K562 (cell line): ENCODE results near the gene SDK1. TPM values are rescaled to one million over a fixed set of nuclear protein-coding genes. Genes with fewer than 3 reads are reported as not detected.

Source experiments
- ATAC-seq: fragments of 200-7000 bp; cut with Tn5 transposase; 3 replicates; pipeline ENCODE4 v1.9.1; 2020; ENCODE audit warnings: moderate library complexity
- BruUV-seq: library from RNA; stranded (reverse); fragments of 400-500 nt; replicated peaks from 2 replicates; lab custom pipeline; 2021; lab: Mats Ljungman, UMichigan
- CTCF ChIA-PET: fragments of 300-600 bp; formaldehyde crosslinking; extraction: SDS; loops from one replicate; lab custom pipeline; 2021; ENCODE audit warnings: low intra/inter-chr PET ratio; lab: Yijun Ruan, JAX
- POLR2A ChIA-PET: fragments of 300-600, 350-650 bp; sonication (Branson Sonifier 250); formaldehyde crosslinking; extraction: SDS; loops from one replicate; lab custom pipeline; 2021; ENCODE audit warnings: antibody characterized with exemption, inconsistent platforms; lab: Yijun Ruan, JAX
- DNase-seq, 4 experiments: peaks; one replicate each; pipeline versions ENCODE4 v3.0.0 to v3.0.0-alpha.2; 2011 to 2018; ENCODE audit warnings: low spot score in 3 of 4, mixed read lengths in 3 of 4; ENCODE audit errors: extremely low read depth in 1 of 4
- FAIRE-seq: peaks from 2 replicates; lab custom pipeline; 2011; peaks lifted over from hg19 to GRCh38; lab: Jason Lieb, UNC
- H2AFZ ChIP-seq: 2 replicates; pipeline ENCODE4 v1.6.0; 2011; ENCODE audit warnings: low read depth, low read length, control low read depth, inconsistent platforms
- H3K27ac ChIP-seq: fragments of 200-600 bp; 3 replicates; pipeline ENCODE4 v1.8.0; 2011; ENCODE audit warnings: low read depth, mild to moderate bottlenecking, control low read depth, inconsistent platforms, low read length, moderate library complexity, mixed read lengths; ENCODE audit errors: extremely low read depth
- H3K27me3 ChIP-seq, 2 experiments: fragments of 300-600 bp in 1 of 2; 2 replicates in 1 of 2; 3 replicates in 1 of 2; pipeline versions ENCODE4 v1.6.0 to v1.8.0; 2011; ENCODE audit warnings: inconsistent platforms in 2 of 2, low read length in 2 of 2, mild to moderate bottlenecking in 1 of 2, mixed read lengths in 1 of 2, moderate library complexity in 1 of 2; ENCODE audit not compliant: control insufficient read depth in 2 of 2, insufficient read depth in 2 of 2
- H3K36me3 ChIP-seq: fragments of 300-600 bp; 3 replicates; pipeline ENCODE4 v1.8.0; 2011; ENCODE audit warnings: mild to moderate bottlenecking, low read length, inconsistent platforms; ENCODE audit not compliant: control insufficient read depth, insufficient read depth
- H3K4me1 ChIP-seq, 2 experiments: fragments of 200-600 bp in 1 of 2; replicated peaks in 1 of 2; 2 replicates in 1 of 2; 3 replicates in 1 of 2; pipeline versions ENCODE4 v1.5.1 to v1.8.0; 2011; ENCODE audit warnings: inconsistent platforms in 2 of 2, low read length in 2 of 2, mild to moderate bottlenecking in 1 of 2, mixed read lengths in 1 of 2, moderate library complexity in 1 of 2; ENCODE audit not compliant: control insufficient read depth in 2 of 2, insufficient read depth in 2 of 2
- H3K4me2 ChIP-seq: 2 replicates; pipeline ENCODE4 v1.6.1; 2011; ENCODE audit warnings: low read length, control low read depth, inconsistent platforms, mixed read lengths; ENCODE audit not compliant: insufficient read depth
- H3K4me3 ChIP-seq: fragments of 200-600 bp; sonication (generic), shearing (Covaris generic); 2 replicates; pipeline ENCODE4 v1.5.1; 2016; ENCODE audit warnings: control low read depth, inconsistent platforms
- H3K79me2 ChIP-seq: fragments of 200-600 bp; 3 replicates; pipeline ENCODE4 v1.8.0; 2011; ENCODE audit warnings: low read length, inconsistent platforms; ENCODE audit not compliant: control insufficient read depth, insufficient read depth
- H3K9ac ChIP-seq, 2 experiments: 2 replicates each; pipeline versions ENCODE4 v1.6.0 to v1.6.1; 2011; ENCODE audit warnings: low read depth in 2 of 2, low read length in 2 of 2, control low read depth in 1 of 2, inconsistent platforms in 1 of 2, mild to moderate bottlenecking in 1 of 2, mixed read lengths in 1 of 2; ENCODE audit not compliant: insufficient read depth in 1 of 2
- H3K9me1 ChIP-seq: one replicate; pipeline ENCODE4 v1.6.0; 2011; ENCODE audit warnings: inconsistent platforms, mild to moderate bottlenecking, low read length, moderate library complexity; ENCODE audit not compliant: control insufficient read depth, insufficient read depth
- H3K9me3 ChIP-seq: replicated peaks from 2 replicates; pipeline ENCODE4 v1.5.1; 2011; ENCODE audit warnings: low read depth, low read length, inconsistent platforms; ENCODE audit not compliant: control insufficient read depth, insufficient read depth
- H4K20me1 ChIP-seq: replicated peaks from 2 replicates; pipeline ENCODE4 v1.6.1; 2011; ENCODE audit warnings: low read length, inconsistent platforms, mixed read lengths; ENCODE audit not compliant: control insufficient read depth, insufficient read depth
- ETV5 ChIP-seq: sonication (generic); formaldehyde crosslinking; IDR thresholded peaks from 2 replicates; pipeline ENCODE4 v1.4.0; 2020; ENCODE audit warnings: low read depth, mild to moderate bottlenecking, missing genetic modification reagents
- GTF2E2 ChIP-seq: fragments of 200-800 bp; sonication (Bioruptor generic); IDR thresholded peaks from 2 replicates; pipeline ENCODE4 v1.6.1; 2016; ENCODE audit warnings: missing genetic modification characterization, missing compliant biosample characterization
- ILK ChIP-seq: fragments of 450-650 bp; IDR thresholded peaks from 2 replicates; pipeline ENCODE4 v1.6.1; 2016; ENCODE audit warnings: missing genetic modification characterization, low read depth, mild to moderate bottlenecking, missing compliant biosample characterization, moderate library complexity, borderline replicate concordance
- NCOA4 ChIP-seq: fragments of 450-650 bp; IDR thresholded peaks from 2 replicates; pipeline ENCODE4 v1.6.1; 2018; ENCODE audit warnings: mild to moderate bottlenecking; ENCODE audit not compliant: partially characterized antibody
- RBM22 ChIP-seq: fragments of 200-400 bp; formaldehyde crosslinking; IDR thresholded peaks from 2 replicates; pipeline ENCODE4 v1.6.1; 2018; ENCODE audit warnings: low read length, low read depth; ENCODE audit not compliant: poor library complexity, severe bottlenecking
- SMARCA4 ChIP-seq: fragments of 450-650 bp; IDR thresholded peaks from 2 replicates; pipeline ENCODE4 v1.6.1; 2016
- SMARCA5 ChIP-seq: fragments of 450-650 bp; IDR thresholded peaks from 2 replicates; pipeline ENCODE4 v1.6.1; 2016
- SRSF3 ChIP-seq: fragments of 200-400 bp; formaldehyde crosslinking; IDR thresholded peaks from 2 replicates; pipeline ENCODE4 v1.6.1; 2016; ENCODE audit warnings: mild to moderate bottlenecking, low read length, moderate library complexity; ENCODE audit not compliant: insufficient read depth
- TCF7L2 ChIP-seq: fragments of 150-350 bp; IDR thresholded peaks from 2 replicates; pipeline ENCODE4 v1.6.1; 2016; ENCODE audit warnings: low read depth, mild to moderate bottlenecking, low read length, moderate library complexity
- TEAD1 ChIP-seq, 2 experiments: fragments of 450-650 bp in 1 of 2; sonication (generic) in 1 of 2; formaldehyde crosslinking; IDR thresholded peaks; 2 replicates each; pipeline versions ENCODE4 v1.4.0 to v1.8.0; 2020 to 2022; ENCODE audit warnings: mild to moderate bottlenecking in 2 of 2, missing genetic modification reagents in 1 of 2
- ZC3H11A ChIP-seq: IDR thresholded peaks from 2 replicates; pipeline ENCODE4 v1.6.1; 2012; ENCODE audit warnings: low read depth, low read length, improper control_type of control experiment
- ZNF282 ChIP-seq: sonication (generic); formaldehyde crosslinking; IDR thresholded peaks from 2 replicates; pipeline ENCODE4 v1.8.1; 2023; ENCODE audit warnings: missing genetic modification reagents
- WGBS: fragments of 100-300 bp; shearing (Covaris generic); methylation state at CpG from one replicate; pipeline ENCODE4 v1.1.6; 2016; ENCODE audit warnings: low coverage, mixed read lengths; ENCODE audit not compliant: insufficient coverage; ENCODE audit errors: missing lambda C conversion rate; 5-methylcytosine and 5-hydroxymethylcytosine counted together
- in situ Hi-C: fragments of 300-500 bp; cut with MboI; formaldehyde crosslinking; loops from 4 replicates; pipeline ENCODE4 v1.15.0; 2018; ENCODE audit warnings: inconsistent platforms, mixed read lengths
- intact Hi-C: fragments of 100-400 bp; cut with micrococcal nuclease; formaldehyde crosslinking; loops from 2 replicates; pipeline ENCODE4 v1.14.2; 2022
- polyA plus RNA-seq, 8 experiments: library from polyadenylated mRNA; depleted of rRNA in 4 of 8; stranded (reverse) in 5 of 8; unstranded in 3 of 8; fragments of >200 nt; fragmentation: Nextera tagmentation in 2 of 8; fragmentation: Illumina TruSeq in 1 of 8; extraction: Ambion mirVana in 2 of 8; extraction: Trizol in 1 of 8; gene quantifications; 2 replicates each; pipeline versions ENCODE4 v1.2.1 to v1.2.3, GENCODE V29; 2011 to 2014; ENCODE audit warnings: inconsistent platforms in 1 of 8, missing spikeins in 1 of 8
- total RNA-seq, 7 experiments: library from RNA; depleted of rRNA in 6 of 7; stranded (reverse); fragments of >200 nt in 6 of 7; fragmentation: Illumina TruSeq in 2 of 7; extraction: Trizol in 2 of 7; gene quantifications; 2 replicates each; pipeline versions ENCODE4 v1.2.1 to v1.2.3, GENCODE V29; 2011 to 2021; ENCODE audit warnings: low replicate concordance in 1 of 7
- TF ChIP-seq, protein P1 (sequence below): fragments of 200-400 bp; formaldehyde crosslinking; IDR thresholded peaks from 2 replicates; pipeline ENCODE4 v1.6.1; 2017; ENCODE audit warnings: mild to moderate bottlenecking, low read depth, low read length, moderate library complexity
- TF ChIP-seq, protein P2 (sequence below): fragments of 200-800 bp; sonication (Bioruptor generic); IDR thresholded peaks from 2 replicates; pipeline ENCODE4 v1.6.1; 2016; ENCODE audit warnings: missing genetic modification characterization, missing compliant biosample characterization

The SDK1 gene
- total and polyA plus RNA-seq, 9 of the 15 experiments (the other 6 are each of a cell fraction or from before 2014, with no cell fraction given), result 0.16 TPM; not detected in 8

DNA sequence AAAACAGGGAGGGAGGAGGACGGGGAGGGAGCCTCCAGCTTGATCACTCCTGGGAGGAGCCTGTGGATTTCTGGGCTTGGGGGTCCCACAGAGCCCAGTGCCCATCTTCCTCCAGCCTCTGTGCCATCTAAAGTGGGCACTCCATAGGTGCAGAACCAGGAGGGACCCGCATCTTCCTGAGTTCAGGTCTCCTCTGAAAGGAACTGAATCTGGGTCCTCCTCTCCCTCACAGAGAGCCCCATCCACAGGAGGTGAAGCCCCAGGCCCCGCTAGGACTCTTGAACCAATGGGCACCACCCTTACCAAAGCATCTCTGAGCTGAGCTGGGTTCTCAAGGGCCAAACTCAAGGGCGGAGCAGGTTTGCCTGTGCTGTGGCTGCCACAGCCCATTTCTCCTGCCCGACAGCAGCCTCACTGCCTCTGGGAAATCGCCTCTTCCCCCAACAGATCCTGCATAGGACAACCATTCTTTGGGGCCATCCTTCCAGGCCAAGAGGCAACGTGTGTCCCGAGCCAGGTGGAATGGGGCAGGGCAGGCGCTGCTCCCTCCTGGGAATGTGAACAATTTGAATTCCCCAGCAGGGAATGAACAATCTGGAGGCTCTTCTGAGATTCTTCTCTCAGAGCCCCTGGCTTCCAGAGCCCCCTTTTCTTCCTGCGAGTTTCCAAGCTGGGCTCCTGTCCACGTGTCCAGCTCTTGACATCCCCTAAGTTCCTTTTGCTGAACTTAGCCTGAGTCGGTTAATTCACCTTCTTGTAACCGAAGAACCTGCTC lies 970.1 kb downstream of the SDK1 start:
- Histone ChIP-seq H3K36me3 (no peaks in the 10 kb centered on the region), H3K9me3 (no peaks in the 10 kb centered on the region), H3K9me1 (no peaks in the 10 kb centered on the region), H3K27me3 (peaks cover 10 to 68% of the 10 kb centered on the region in 2 experiments; a peak in 3 of 5 replicates), H4K20me1 (no peaks in the 10 kb centered on the region), H3K79me2 (no peaks in the 10 kb centered on the region), H3K4me2 (no peak overlapping the region), H3K4me3 (no peak overlapping the region), H3K27ac (no peak overlapping the region), H3K4me1 (no peaks in the 10 kb centered on the region), H2AFZ (no peak overlapping the region), H3K9ac (no peak overlapping the region)
- in situ Hi-C loops, result no loop called here
- intact Hi-C loops, result no loop called here
- DNase-seq (no peak), FAIRE-seq (no peak), ATAC-seq (no peak)
- no TSS peak for BruUV-seq
- WGBS, result under 1% methylated on average over 12 of the region's 13 CpGs
- ChIA-PET POLR2A (no interaction called here), CTCF (no interaction called here)
- TF ChIP-seq TEAD1 (CRISPR knock-in tag; IDR thresholded peaks at IDR 0.05) (no peak), ETV5 (CRISPR knock-in tag) (no peak), SMARCA5 (no peak), RBM22 (no peak), TCF7L2 (no peak), ILK (tag) (no peak), ZC3H11A (no peak), NCOA4 (no peak), GTF2E2 (tag) (no peak), SMARCA4 (no peak), SRSF3 (no peak), ZNF282 (CRISPR knock-in tag) (no peak)
- TF ChIP-seq, protein P1, sequence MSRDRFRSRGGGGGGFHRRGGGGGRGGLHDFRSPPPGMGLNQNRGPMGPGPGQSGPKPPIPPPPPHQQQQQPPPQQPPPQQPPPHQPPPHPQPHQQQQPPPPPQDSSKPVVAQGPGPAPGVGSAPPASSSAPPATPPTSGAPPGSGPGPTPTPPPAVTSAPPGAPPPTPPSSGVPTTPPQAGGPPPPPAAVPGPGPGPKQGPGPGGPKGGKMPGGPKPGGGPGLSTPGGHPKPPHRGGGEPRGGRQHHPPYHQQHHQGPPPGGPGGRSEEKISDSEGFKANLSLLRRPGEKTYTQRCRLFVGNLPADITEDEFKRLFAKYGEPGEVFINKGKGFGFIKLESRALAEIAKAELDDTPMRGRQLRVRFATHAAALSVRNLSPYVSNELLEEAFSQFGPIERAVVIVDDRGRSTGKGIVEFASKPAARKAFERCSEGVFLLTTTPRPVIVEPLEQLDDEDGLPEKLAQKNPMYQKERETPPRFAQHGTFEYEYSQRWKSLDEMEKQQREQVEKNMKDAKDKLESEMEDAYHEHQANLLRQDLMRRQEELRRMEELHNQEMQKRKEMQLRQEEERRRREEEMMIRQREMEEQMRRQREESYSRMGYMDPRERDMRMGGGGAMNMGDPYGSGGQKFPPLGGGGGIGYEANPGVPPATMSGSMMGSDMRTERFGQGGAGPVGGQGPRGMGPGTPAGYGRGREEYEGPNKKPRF, result no peak
- TF ChIP-seq, protein P2, sequence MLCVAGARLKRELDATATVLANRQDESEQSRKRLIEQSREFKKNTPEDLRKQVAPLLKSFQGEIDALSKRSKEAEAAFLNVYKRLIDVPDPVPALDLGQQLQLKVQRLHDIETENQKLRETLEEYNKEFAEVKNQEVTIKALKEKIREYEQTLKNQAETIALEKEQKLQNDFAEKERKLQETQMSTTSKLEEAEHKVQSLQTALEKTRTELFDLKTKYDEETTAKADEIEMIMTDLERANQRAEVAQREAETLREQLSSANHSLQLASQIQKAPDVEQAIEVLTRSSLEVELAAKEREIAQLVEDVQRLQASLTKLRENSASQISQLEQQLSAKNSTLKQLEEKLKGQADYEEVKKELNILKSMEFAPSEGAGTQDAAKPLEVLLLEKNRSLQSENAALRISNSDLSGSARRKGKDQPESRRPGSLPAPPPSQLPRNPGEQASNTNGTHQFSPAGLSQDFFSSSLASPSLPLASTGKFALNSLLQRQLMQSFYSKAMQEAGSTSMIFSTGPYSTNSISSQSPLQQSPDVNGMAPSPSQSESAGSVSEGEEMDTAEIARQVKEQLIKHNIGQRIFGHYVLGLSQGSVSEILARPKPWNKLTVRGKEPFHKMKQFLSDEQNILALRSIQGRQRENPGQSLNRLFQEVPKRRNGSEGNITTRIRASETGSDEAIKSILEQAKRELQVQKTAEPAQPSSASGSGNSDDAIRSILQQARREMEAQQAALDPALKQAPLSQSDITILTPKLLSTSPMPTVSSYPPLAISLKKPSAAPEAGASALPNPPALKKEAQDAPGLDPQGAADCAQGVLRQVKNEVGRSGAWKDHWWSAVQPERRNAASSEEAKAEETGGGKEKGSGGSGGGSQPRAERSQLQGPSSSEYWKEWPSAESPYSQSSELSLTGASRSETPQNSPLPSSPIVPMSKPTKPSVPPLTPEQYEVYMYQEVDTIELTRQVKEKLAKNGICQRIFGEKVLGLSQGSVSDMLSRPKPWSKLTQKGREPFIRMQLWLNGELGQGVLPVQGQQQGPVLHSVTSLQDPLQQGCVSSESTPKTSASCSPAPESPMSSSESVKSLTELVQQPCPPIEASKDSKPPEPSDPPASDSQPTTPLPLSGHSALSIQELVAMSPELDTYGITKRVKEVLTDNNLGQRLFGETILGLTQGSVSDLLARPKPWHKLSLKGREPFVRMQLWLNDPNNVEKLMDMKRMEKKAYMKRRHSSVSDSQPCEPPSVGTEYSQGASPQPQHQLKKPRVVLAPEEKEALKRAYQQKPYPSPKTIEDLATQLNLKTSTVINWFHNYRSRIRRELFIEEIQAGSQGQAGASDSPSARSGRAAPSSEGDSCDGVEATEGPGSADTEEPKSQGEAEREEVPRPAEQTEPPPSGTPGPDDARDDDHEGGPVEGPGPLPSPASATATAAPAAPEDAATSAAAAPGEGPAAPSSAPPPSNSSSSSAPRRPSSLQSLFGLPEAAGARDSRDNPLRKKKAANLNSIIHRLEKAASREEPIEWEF, result no peak
